H9 (cell line): ENCODE measurements around the gene CAPNS1. TPM values are rescaled to one million over a fixed set of nuclear protein-coding genes. Genes with fewer than 3 reads are reported as not detected.

Experiments used
- DNase-seq: peaks from one replicate; pipeline ENCODE4 v3.0.0-alpha.2; 2017
- H2AFZ ChIP-seq: one replicate; pipeline ENCODE4 v1.6.1; 2013; ENCODE audit warnings: mild to moderate bottlenecking, low read length, control low read depth, moderate library complexity
- H2AK5ac ChIP-seq: 2 replicates; pipeline ENCODE4 v1.6.1; 2013; ENCODE audit warnings: low read length, control low read depth, mixed read lengths; ENCODE audit not compliant: insufficient read length
- H2BK120ac ChIP-seq: one replicate; pipeline ENCODE4 v1.6.1; 2013; ENCODE audit warnings: low read depth, mild to moderate bottlenecking, low read length, control low read depth, inconsistent platforms; ENCODE audit not compliant: poor library complexity, severe bottlenecking
- H2BK12ac ChIP-seq: 2 replicates; pipeline ENCODE4 v1.6.1; 2013; ENCODE audit warnings: low read length, control low read depth, mixed read lengths, low read depth; ENCODE audit not compliant: insufficient read length
- H2BK15ac ChIP-seq: 2 replicates; pipeline ENCODE4 v1.6.1; 2013; ENCODE audit warnings: low read depth, low read length, control low read depth
- H2BK20ac ChIP-seq: one replicate; pipeline ENCODE4 v1.6.1; 2013; ENCODE audit warnings: low read depth, mild to moderate bottlenecking, low read length, control low read depth, inconsistent platforms; ENCODE audit not compliant: poor library complexity, severe bottlenecking
- H2BK5ac ChIP-seq: 2 replicates; pipeline ENCODE4 v1.6.1; 2013; ENCODE audit warnings: low read length, control low read depth, mixed read lengths; ENCODE audit not compliant: insufficient read length
- H3K14ac ChIP-seq: 2 replicates; pipeline ENCODE4 v1.6.1; 2013; ENCODE audit warnings: low read length, control low read depth; ENCODE audit not compliant: insufficient read depth
- H3K18ac ChIP-seq: 2 replicates; pipeline ENCODE4 v1.6.1; 2013; ENCODE audit warnings: low read depth, mild to moderate bottlenecking, mixed read lengths, low read length, control low read depth; ENCODE audit not compliant: insufficient read length
- H3K23ac ChIP-seq: 2 replicates; pipeline ENCODE4 v1.6.1; 2013; ENCODE audit warnings: low read length, control low read depth, mixed read lengths, low read depth; ENCODE audit not compliant: insufficient read length
- H3K23me2 ChIP-seq: 2 replicates; pipeline ENCODE4 v1.6.1; 2013; ENCODE audit warnings: low read depth, mild to moderate bottlenecking, mixed read lengths, low read length, control low read depth; ENCODE audit not compliant: insufficient read length, poor library complexity, severe bottlenecking
- H3K27ac ChIP-seq: 2 replicates; pipeline ENCODE4 v1.5.1; 2013; ENCODE audit warnings: low read length, control low read depth, mixed read lengths, low read depth; ENCODE audit not compliant: insufficient read length
- H3K27me3 ChIP-seq: 2 replicates; pipeline ENCODE4 v1.6.1; 2013; ENCODE audit warnings: low read length, control low read depth, inconsistent platforms; ENCODE audit not compliant: insufficient read depth
- H3K4ac ChIP-seq: 2 replicates; pipeline ENCODE4 v1.6.1; 2013; ENCODE audit warnings: low read depth, mild to moderate bottlenecking, control low read depth, inconsistent platforms, low read length, moderate library complexity
- H3K4me1 ChIP-seq: 2 replicates; pipeline ENCODE4 v1.6.1; 2013; ENCODE audit warnings: low read length, control low read depth, inconsistent platforms; ENCODE audit not compliant: insufficient read depth
- H3K4me2 ChIP-seq: 2 replicates; pipeline ENCODE4 v1.6.1; 2013; ENCODE audit warnings: low read length, control low read depth, mixed read lengths; ENCODE audit not compliant: insufficient read length, insufficient read depth
- H3K56ac ChIP-seq: 2 replicates; pipeline ENCODE4 v1.6.1; 2013; ENCODE audit warnings: low read depth, mild to moderate bottlenecking, mixed read lengths, low read length, control low read depth; ENCODE audit not compliant: insufficient read length
- H3K79me1 ChIP-seq: 2 replicates; pipeline ENCODE4 v1.6.1; 2013; ENCODE audit warnings: low read depth, mild to moderate bottlenecking, moderate library complexity, low read length, control low read depth, inconsistent platforms; ENCODE audit not compliant: insufficient read depth, poor library complexity, severe bottlenecking
- H3K79me2 ChIP-seq: 2 replicates; pipeline ENCODE4 v1.6.1; 2013; ENCODE audit warnings: low read length, control low read depth, inconsistent platforms; ENCODE audit not compliant: insufficient read depth
- H3K9ac ChIP-seq: 2 replicates; pipeline ENCODE4 v1.6.1; 2013; ENCODE audit warnings: low read length, control low read depth, mixed read lengths; ENCODE audit not compliant: insufficient read length; ENCODE audit errors: extremely low read depth
- H3K9me3 ChIP-seq: one replicate; pipeline ENCODE4 v1.6.1; 2013; ENCODE audit warnings: low read depth, low read length, inconsistent platforms; ENCODE audit not compliant: control insufficient read depth
- H3T11ph ChIP-seq: one replicate; pipeline ENCODE4 v1.6.1; 2013; ENCODE audit warnings: mild to moderate bottlenecking, low read length, control low read depth, inconsistent platforms
- H4K20me1 ChIP-seq: one replicate; pipeline ENCODE4 v1.6.1; 2013; ENCODE audit not compliant: control insufficient read depth, insufficient read length, insufficient read depth
- H4K5ac ChIP-seq: 2 replicates; pipeline ENCODE4 v1.6.1; 2013; ENCODE audit warnings: low read depth, mild to moderate bottlenecking, mixed read lengths, low read length, control low read depth; ENCODE audit not compliant: insufficient read length
- H4K8ac ChIP-seq: replicated peaks from 2 replicates; pipeline ENCODE4 v1.6.1; 2013; ENCODE audit warnings: low read length, control low read depth, mixed read lengths, low read depth; ENCODE audit not compliant: insufficient read length
- H4K91ac ChIP-seq: 2 replicates; pipeline ENCODE4 v1.6.1; 2013; ENCODE audit warnings: low read depth, mild to moderate bottlenecking, moderate library complexity, mixed read lengths, low read length, control low read depth; ENCODE audit not compliant: insufficient read length
- H3K27ac Mint-ChIP-seq, 3 experiments: 2 replicates in 2 of 3; 3 replicates in 1 of 3; pipeline ENCODE4 v1.8.0; 2020 to 2021; ENCODE audit warnings: mixed read lengths in 3 of 3, mild to moderate bottlenecking in 1 of 3, moderate library complexity in 1 of 3
- H3K27me3 Mint-ChIP-seq: 2 replicates; pipeline ENCODE4 v1.8.0; 2021; ENCODE audit warnings: low read depth, mild to moderate bottlenecking, moderate library complexity, mixed read lengths
- H3K36me3 Mint-ChIP-seq, 3 experiments: 2 replicates in 2 of 3; 3 replicates in 1 of 3; pipeline ENCODE4 v1.8.0; 2020 to 2021; ENCODE audit warnings: low read depth in 3 of 3, mixed read lengths in 3 of 3; ENCODE audit not compliant: insufficient read depth in 1 of 3
- H3K4me1 Mint-ChIP-seq, 2 experiments: 2 replicates each; pipeline ENCODE4 v1.8.0; 2020; ENCODE audit warnings: mixed read lengths in 2 of 2
- H3K4me3 Mint-ChIP-seq, 2 experiments: 2 replicates in 1 of 2; 3 replicates in 1 of 2; pipeline ENCODE4 v1.8.0; 2020 to 2021; ENCODE audit warnings: mild to moderate bottlenecking in 2 of 2, mixed read lengths in 2 of 2, moderate library complexity in 1 of 2
- H3K9me3 Mint-ChIP-seq, 2 experiments: 2 replicates in 1 of 2; 3 replicates in 1 of 2; pipeline ENCODE4 v1.8.0; 2020; ENCODE audit warnings: mild to moderate bottlenecking in 2 of 2, mixed read lengths in 2 of 2, moderate library complexity in 1 of 2
- WGBS: extraction: QIAGEN DNeasy Blood & Tissue Kit; methylation state at CpG from one replicate; pipeline ENCODE4 v1.1.7; 2013; ENCODE audit warnings: missing lambda C conversion rate, low lambda C conversion rate, mixed read lengths; ENCODE audit not compliant: insufficient read length; ENCODE audit errors: extremely low coverage; 5-methylcytosine and 5-hydroxymethylcytosine counted together
- total RNA-seq: library from RNA; stranded (reverse); gene quantifications from 2 replicates; pipeline ENCODE4 v1.2.1, GENCODE V29; 2021
- TF ChIP-seq, protein P1 (sequence below): fragments of 200-600 bp; sonication (generic); conservative IDR thresholded peaks from 3 replicates; pipeline ENCODE4 v1.8.0; 2021; ENCODE audit warnings: antibody characterized with exemption, mild to moderate bottlenecking

Gene CAPNS1
- total RNA-seq, 1 experiment from 2014 or later, result 399 TPM

DNA sequence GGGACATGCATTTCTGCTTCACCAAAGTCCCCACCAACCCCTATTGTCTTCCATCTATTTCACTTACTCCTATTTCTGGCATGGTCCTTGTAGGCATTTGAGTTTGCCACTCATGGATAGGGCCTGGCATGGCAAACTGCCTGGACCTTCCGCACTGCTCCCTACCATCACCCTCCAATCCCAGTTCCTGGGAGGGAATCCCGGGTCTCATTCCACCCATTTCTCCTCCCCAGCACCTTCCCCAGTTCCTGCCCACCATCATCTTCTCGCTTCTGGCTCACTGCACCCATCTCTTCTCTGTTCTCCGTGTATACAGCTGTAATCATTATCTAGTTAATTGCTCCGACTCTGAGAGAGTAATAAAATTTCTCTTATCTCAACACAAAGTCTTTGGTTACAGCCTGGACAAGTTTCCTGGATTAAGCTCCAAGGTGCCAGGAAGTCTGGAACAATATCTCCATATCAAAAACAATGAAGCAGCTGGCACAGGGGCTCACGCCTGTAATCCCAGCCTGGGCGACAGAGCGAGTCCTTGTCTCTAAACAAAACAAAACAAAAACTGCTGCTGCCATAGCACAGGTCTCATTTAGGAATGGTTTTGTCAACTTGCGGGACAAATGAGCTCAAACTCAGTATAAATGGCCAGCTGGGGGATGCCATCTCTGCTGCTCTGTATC, 29.4 kb downstream of the CAPNS1 start:
- H2BK5ac ChIP-seq, result no peak overlapping the region
- H2AFZ ChIP-seq, result no peak overlapping the region
- H4K8ac ChIP-seq, result no peak overlapping the region
- H3K14ac ChIP-seq, result no peak overlapping the region
- no CpG with 5 or more reads among the region's 9 CpGs for WGBS
- H3K4me3 Mint-ChIP-seq, result no peak overlapping the region; a peak in 1 of 5 replicates
- TF ChIP-seq, protein P1, sequence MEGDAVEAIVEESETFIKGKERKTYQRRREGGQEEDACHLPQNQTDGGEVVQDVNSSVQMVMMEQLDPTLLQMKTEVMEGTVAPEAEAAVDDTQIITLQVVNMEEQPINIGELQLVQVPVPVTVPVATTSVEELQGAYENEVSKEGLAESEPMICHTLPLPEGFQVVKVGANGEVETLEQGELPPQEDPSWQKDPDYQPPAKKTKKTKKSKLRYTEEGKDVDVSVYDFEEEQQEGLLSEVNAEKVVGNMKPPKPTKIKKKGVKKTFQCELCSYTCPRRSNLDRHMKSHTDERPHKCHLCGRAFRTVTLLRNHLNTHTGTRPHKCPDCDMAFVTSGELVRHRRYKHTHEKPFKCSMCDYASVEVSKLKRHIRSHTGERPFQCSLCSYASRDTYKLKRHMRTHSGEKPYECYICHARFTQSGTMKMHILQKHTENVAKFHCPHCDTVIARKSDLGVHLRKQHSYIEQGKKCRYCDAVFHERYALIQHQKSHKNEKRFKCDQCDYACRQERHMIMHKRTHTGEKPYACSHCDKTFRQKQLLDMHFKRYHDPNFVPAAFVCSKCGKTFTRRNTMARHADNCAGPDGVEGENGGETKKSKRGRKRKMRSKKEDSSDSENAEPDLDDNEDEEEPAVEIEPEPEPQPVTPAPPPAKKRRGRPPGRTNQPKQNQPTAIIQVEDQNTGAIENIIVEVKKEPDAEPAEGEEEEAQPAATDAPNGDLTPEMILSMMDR, result no peak
- H3K9me3 Mint-ChIP-seq, result no peaks in the 10 kb centered on the region
- no peaks in the 10 kb centered on the region for H3K27me3 ChIP-seq
- H2BK120ac ChIP-seq, result no peak overlapping the region
- no peaks in the 10 kb centered on the region for H4K20me1 ChIP-seq
- peaks cover 0 to 13% (median 8%) of the 10 kb centered on the region in 3 experiments; a peak in 4 of 7 replicates for H3K36me3 Mint-ChIP-seq
- peak overlapping the region in 2 of 3 experiments; percentile 43 to 70; a peak in 4 of 7 replicates for H3K27ac Mint-ChIP-seq
- H3K4ac ChIP-seq, result no peak overlapping the region
- no peak overlapping the region for H2AK5ac ChIP-seq
- no peak for DNase-seq
- H3K23ac ChIP-seq, result no peak overlapping the region
- no peak overlapping the region for H3K27ac ChIP-seq
- no peak overlapping the region for H2BK15ac ChIP-seq
- no peak overlapping the region for H3K18ac ChIP-seq
- no peak overlapping the region for H2BK12ac ChIP-seq
- no peak overlapping the region for H2BK20ac ChIP-seq
- no peaks in the 10 kb centered on the region for H3K9me3 ChIP-seq
- peaks cover 3% of the 10 kb centered on the region; the same call in 1 of the 2 replicates for H3K27me3 Mint-ChIP-seq
- no peaks in the 10 kb centered on the region for H3K23me2 ChIP-seq
- H3K9ac ChIP-seq, result no peak overlapping the region
- no peak overlapping the region for H3K4me2 ChIP-seq
- no peaks in the 10 kb centered on the region for H3K79me2 ChIP-seq
- peak overlapping the region; percentile 78 for H4K5ac ChIP-seq
- H3K4me1 ChIP-seq, result no peaks in the 10 kb centered on the region; the same call in 1 of the 2 replicates
- no peaks in the 10 kb centered on the region for H3K79me1 ChIP-seq
- H3T11ph ChIP-seq, result no peak overlapping the region
- peaks cover 10 to 11% of the 10 kb centered on the region in 2 experiments; a peak in 2 of 4 replicates for H3K4me1 Mint-ChIP-seq
- H4K91ac ChIP-seq, result no peak overlapping the region
- H3K56ac ChIP-seq, result no peak overlapping the region
